OCI-LY3 (cell line): Measurements from ENCODE around the gene CD200R1L.

Experiments used
- CTCF ChIP-seq: fragments of 200-600, 300-600 bp; sonication (generic); IDR thresholded peaks from 2 replicates; pipeline ENCODE4 v1.5.1; 2014; ENCODE audit warnings: antibody characterized with exemption, low read length, low read depth
- EZH2phosphoT487 ChIP-seq: fragments of 200-600 bp; shearing (Covaris generic); IDR thresholded peaks from 2 replicates; pipeline ENCODE4 v1.6.1; 2018; ENCODE audit warnings: antibody characterized with exemption, mixed run types, low read depth

DNA sequence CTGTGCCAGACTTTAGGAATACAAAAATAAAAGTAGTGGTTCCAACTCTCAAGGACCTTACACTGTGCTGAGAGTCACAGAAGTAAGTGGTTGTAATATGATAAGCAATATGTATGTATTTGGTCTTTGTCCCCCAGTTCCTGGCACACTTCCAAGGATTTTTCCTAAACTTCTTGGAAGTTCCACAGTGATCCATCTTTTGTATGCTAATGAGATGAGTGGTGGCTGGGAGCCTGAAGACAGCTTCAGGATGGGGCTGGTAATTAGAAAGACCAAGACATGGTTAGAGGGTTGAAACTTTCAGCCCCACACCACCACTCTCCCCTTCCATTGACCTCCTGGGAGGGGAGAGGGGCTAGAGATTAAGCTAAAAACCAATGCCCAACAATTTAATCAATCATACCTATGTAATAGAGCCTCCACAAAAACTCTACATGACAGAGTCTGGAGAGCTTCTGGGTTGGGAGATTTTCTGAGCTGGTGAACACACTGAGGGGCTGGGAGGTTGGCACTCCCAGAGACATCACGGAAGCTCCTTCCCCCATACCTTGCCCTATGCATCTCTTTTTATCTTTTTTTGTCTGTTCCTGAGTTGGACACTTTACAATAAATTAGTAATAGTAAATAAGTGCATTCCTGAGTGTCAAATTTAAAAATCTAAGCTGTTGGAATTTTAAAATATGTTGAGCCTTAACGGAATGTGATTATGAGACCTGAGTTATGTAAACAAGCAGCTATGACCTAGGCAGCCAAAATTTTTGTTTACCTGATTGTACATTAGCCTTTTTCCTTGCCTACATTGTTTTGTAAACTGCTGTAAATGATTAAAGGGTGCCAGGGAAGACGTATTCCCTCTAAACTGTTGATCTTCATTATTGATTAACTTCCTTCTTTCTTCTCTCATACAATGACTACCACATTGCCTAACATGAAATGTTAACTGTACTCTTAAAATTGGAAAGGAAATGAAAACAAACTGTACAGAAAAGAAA lies 24.3 kb downstream of the CD200R1L start:
- TF ChIP-seq CTCF, result no peak
- TF ChIP-seq EZH2phosphoT487, result no peak
